ENCODE results near the gene TOM1.

DNA sequence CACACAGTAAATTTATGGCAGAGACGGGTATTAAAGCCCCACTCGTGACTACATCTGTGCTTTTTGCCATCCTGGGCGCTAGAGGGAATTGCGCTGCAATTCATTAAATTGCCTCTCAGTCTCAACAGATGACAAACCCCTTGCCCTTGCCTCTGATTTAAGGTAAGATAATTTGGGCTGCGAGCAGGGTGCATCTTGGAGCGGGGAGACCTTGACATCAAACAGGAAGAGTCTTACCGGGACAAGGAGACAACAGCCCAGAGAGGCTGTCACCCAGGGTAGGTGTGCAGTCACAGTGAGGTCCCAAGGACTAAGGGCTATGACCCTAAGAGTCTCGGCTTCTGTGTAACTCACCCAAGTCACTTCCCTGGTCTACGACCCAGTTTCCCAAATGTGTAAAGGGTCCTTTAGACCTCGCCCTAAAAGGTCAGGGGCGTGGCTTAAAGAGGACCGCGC is 449 bp upstream of the TOM1 start:
- TF ChIP-seq, protein P1, sequence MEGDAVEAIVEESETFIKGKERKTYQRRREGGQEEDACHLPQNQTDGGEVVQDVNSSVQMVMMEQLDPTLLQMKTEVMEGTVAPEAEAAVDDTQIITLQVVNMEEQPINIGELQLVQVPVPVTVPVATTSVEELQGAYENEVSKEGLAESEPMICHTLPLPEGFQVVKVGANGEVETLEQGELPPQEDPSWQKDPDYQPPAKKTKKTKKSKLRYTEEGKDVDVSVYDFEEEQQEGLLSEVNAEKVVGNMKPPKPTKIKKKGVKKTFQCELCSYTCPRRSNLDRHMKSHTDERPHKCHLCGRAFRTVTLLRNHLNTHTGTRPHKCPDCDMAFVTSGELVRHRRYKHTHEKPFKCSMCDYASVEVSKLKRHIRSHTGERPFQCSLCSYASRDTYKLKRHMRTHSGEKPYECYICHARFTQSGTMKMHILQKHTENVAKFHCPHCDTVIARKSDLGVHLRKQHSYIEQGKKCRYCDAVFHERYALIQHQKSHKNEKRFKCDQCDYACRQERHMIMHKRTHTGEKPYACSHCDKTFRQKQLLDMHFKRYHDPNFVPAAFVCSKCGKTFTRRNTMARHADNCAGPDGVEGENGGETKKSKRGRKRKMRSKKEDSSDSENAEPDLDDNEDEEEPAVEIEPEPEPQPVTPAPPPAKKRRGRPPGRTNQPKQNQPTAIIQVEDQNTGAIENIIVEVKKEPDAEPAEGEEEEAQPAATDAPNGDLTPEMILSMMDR (IDR thresholded peaks at IDR 0.05; ENCODE audit: insufficient read depth, low read depth, low read length): no peak
- TF ChIP-seq EZH2 (IDR thresholded peaks at IDR 0.05; ENCODE audit: insufficient read depth, low read length): no peak
